HG03108 (cell line): ENCODE results near the gene HYI.
"Not testable (repeated sequence)": the region's sequence is repeated elsewhere in the genome, so short reads cannot be mapped to it uniquely, and the experiment has no call there.

Source experiments
- ATAC-seq: cut with Tn5 transposase; IDR thresholded peaks from one replicate; pipeline ENCODE4 v1.9.1; 2021; ENCODE audit warnings: moderate library complexity; ENCODE audit not compliant: unreplicated experiment

Gene HYI

GRCh38 chr1:43465505-43466067 lies 11.9 kb upstream of the HYI start:
- ATAC-seq: no peak

DNA sequence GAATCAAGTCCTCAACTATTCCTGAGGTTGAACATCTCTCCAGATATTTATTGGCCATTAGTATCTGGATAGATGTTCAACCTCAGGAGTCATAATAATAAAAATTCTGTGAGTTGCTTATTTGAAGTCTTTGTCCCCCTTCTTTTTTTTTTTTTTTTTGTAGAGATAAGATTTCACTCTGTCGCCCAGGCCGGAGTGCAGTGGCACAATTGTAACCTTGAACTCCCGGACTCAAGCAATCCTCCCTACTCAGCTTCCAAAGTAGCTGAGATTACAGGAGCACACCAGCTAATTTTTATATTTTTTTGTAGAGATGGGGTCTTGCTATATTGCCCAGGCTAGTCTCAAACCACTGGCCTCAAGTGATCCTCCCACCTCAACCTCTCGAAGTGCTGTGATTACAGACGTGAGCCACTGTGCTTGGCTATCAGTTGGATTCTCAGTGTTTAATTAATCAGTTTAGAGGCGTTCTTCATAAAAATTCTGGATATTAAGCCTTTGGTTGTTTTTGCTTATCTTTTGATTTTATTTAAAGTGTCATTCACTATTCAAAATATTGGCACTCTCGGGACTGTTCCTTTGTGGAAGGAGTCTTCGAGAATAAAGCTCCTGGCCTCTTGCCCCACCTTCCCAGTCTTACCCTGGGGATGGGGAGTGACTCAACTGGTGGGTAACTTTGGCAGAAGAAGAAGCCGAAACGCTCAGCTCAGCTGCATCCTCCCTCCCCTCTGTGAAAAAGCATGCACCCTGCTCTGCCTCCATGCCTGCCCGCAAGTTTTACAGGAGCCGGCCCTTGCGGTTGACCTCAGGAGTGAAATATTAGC lies 11.2 kb upstream of the HYI start:
- ATAC-seq: no peak

GRCh38 chr1:43463479-43463878 lies 9.7 kb upstream of the HYI start:
- no peak for ATAC-seq

GRCh38 chr1:43460988-43461693 lies 7.4 kb upstream of the HYI start:
- ATAC-seq: no peak

DNA sequence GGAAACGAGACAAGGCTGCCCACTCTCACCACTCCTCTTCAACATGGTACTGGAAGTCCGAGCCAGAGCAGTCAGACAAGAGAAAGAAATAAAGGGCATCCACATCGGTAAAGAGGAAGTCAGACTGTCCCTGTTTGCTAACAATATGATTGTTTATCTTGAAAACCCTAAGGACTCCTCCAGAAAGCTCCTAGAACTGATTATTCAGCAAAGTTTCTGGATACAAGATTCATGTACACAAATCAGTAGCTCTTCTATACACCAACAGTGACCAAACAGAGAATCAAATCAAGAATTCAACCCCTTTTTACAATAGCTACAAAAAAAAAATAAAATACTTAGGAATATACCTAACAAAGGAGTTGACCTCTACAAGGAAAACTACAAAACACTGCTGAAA lies 4.6 kb upstream of the HYI start:
- not testable (repeated sequence) for ATAC-seq

DNA sequence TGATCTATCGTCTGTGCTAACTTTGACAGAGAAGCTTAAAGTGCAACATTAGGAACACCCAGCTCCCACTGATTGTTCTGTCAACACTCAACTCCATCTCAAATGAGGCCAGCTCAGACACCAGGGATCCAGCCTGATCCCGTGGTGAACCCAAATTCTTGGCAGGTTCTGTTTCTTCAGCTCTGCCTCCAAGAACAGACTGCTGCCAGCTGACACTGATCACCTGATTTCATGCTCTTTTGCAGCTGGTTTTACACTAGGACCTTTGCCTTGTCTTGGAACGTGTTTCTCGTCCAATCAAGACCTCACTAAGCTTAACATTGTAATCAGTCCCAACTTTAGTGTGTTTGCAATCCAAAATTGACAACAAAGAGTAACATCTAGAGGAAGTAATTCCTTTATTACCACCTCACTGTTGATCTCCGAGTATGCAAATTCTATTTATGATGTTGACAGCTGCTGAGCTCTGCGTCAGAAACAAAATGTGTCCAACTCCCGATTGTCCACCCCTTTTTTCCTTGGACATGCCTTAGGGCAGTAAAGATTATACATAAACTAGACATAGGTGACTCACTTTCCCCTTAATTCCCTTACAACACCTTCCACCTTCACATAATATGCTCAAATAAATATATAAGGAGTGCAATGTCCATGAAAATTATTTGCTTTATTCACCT lies 1.6 kb upstream of the HYI start:
- ATAC-seq: no peak

DNA sequence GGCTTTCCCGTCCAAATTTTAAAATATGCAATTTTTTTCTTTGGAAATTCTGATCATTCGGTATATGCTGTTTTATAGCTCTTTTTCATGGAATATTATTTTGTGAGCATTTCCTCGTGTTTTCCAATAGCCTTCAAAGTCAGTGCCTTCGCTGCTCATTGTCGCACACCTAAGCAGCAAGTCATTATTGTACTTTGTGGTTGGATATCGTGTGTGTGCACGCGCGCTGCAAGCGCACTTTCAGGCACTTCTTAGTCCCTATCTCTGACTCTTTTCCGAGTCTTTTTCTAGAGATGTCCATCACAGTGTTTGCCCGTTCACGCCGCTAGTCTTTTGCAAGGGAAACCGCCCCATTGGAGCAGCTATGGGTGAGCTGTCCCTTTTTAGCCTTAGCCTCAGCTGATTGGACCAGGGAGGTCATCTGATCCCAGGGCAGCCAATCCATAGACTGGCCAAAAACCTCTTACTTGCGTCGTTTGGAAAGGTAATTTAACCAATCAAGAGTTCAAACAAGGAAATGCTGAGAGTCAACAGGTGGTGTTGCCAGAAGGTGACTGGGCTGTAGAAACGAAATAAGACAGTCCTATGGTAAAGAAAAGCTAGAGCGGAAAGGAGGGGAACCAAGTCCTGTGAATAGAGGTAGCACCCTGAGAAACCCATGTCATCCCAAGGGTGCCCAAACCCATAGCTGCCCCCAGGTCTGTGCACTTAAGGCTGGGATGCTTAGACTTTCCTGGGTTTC lies 710 bp upstream of the HYI start:
- ATAC-seq: no peak

- ATAC-seq: no peak
Measured at GRCh38 chr1:43452789-43453441, 816 bp downstream of the HYI start.

DNA sequence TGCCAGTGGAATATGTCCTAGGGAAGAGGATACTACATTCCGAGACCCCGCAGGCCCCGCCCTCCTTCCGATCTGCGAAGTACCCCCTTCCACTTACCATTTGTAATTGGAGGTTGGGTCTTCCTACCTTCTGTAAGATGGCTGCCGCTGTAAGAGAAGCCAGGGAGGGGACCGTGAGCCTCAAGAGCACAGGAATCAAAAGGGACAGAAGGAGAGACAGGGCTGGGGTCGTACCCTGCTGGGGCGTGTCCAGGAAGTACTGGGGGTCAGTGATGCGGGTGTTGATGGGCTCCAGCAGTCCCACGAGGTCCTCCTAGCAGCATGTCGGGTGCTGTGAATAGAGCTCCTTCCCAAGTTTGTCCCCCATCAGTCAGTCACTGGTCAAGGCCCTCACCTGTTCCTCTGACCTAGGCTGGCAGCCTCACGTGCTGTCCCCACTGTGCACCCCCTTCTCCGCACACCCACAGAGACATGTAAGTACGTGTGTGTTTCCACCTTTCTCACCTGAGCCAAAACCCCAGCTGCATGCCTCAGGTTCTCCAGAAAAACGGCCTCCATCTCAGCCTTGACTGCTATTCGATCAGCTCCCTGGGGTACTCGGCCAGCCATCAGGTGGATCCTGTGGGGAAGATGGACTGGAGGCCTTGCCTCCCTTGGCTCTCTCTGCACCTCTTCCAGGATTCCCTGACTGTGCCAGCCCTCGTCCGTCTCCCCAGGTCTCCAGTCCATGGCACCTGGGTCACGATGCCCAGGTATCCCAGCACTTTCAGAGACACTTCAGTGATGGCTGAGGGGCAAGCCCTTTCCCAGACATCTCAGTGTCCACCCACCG lies 1.8 kb downstream of the HYI start:
- ATAC-seq: no peak

- no peak for ATAC-seq
Measured at GRCh38 chr1:43451157-43451591, 2.6 kb downstream of the HYI start.

GRCh38 chr1:43450251-43450941 lies 3.3 kb downstream of the HYI start:
- no peak for ATAC-seq

GRCh38 chr1:43449708-43450069 lies 4.0 kb downstream of the HYI start:
- no peak for ATAC-seq

- ATAC-seq: no peak
Measured at GRCh38 chr1:43448955-43449707, 4.6 kb downstream of the HYI start.

DNA sequence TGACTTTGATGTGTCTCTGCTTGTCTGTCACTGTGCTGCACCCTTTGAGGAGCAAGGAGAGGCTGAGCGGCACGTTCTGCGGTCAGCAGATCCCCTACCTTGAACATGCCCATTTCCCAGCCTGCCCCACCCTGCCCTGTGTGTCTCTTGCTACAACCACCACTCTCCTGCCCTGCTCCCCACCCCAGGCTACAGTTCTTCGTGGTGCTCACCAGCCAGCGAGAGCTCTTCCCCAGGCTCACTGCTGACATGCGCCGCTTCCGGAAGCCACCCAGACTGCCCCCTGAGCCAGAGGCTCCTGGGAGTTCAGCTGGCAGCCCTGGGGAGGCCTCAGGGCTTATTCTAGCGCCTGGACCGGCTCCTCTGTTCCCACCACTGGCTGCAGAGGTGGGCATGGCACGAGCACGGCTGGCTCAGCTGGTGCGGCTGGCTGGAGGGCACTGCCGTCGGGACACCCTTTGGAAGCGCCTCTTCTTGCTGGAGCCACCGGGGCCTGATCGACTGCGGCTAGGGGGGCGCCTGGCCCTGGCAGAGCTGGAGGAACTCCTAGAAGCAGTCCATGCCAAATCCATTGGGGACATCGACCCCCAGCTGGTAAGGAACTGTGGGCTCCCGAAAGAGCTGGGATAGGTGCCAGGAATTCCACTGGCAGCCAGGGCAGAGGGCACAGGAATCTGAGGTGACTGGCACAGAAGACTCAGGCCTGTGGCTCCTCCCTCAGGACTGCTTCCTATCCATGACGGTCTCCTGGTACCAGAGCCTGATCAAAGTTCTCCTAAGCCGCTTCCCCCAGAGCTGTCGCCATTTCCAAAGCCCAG lies 5.6 kb downstream of the HYI start:
- no peak for ATAC-seq

DNA sequence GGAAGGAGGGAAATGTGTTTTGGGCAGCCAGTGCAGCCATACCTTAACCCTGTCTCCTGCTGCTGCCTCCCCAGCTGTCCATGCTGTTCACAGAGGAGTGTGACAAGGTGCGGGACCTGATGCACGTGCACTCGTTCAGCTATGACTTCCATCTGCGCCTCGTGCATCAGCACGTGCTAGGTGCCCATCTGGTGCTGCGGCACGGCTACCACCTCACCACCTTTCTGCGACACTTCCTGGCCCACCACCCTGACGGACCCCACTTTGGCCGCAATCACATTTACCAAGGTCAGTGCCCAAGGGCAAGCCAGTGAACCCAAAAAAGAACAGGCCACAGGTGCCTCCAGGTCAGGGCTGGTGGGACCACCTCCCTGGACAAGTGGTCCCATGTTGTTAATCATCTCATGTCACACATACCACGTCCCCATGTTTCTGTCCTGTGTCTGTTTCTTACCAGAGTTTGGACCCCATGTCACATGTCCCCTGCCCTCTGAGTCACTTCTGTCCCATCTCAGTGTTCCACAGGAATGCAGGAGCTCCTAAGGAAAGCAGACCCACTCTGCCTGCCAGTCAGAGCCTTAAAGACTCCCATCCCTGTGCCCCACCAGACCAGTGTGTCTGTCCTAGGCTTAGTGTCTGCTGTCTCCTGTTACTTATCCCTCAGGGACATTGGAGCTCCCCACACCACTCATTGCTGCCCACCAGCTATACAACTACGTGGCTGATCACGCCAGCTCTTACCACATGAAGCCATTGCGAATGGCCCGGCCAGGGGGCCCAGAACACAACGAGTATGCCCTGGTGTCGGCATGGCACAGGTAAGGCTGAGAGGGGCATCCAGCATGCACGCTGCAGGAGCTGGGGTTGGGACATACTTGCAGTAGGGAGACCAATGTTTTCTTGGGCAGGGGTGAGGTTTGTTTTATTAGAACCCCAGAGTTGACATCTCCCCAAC lies 6.6 kb downstream of the HYI start:
- ATAC-seq: no peak

DNA sequence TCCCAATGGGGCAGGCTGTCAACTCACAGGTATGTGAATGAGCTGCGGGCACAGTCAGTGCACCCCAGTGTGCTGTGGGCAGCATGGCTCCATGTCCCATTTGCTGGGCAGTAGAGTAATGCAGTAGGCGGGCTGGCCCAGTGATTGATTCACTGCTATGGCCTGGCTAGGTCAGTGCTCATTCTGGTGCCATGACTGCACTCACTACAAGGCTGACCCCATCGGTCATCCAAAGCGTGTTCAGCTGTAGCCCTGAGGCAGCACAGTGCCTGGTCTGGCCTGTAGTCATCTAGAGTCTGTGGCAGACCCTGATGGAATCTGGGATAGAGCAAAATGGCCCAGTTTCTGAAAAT lies 7.4 kb downstream of the HYI start:
- no peak for ATAC-seq
